H1 (cell line): ENCODE results near the gene AGPAT3. TPM values are rescaled to one million over a fixed set of nuclear protein-coding genes. Genes with fewer than 3 reads are reported as not detected.

ENCODE experiments used
- CTCF ChIA-PET: fragments of 300-600 bp; sonication (Branson Sonifier 250); formaldehyde crosslinking; loops from one replicate; lab custom pipeline; 2021; ENCODE audit not compliant: partially characterized antibody; lab: Charles Lee
- POLR2A ChIA-PET: fragments of 300-600 bp; sonication (Branson Sonifier 250); formaldehyde crosslinking; loops from one replicate; lab custom pipeline; 2021; ENCODE audit warnings: inconsistent platforms; ENCODE audit not compliant: partially characterized antibody; lab: Charles Lee
- DNase-seq, 2 experiments: peaks; one replicate each; pipeline versions ENCODE4 v3.0.0 to v3.0.0-alpha.2; 2010 to 2022; ENCODE audit warnings: low spot score in 2 of 2, low read depth in 1 of 2, mixed read lengths in 1 of 2
- FAIRE-seq: peaks from 2 replicates; lab custom pipeline; 2011; peaks lifted over from hg19 to GRCh38; lab: Jason Lieb, UNC
- H2AFZ ChIP-seq: 2 replicates; pipeline ENCODE4 v1.8.1; 2012; ENCODE audit warnings: low read length, inconsistent platforms
- H2AK5ac ChIP-seq: 2 replicates; pipeline ENCODE4 v1.6.1; 2013; ENCODE audit warnings: low read depth, low read length
- H2BK120ac ChIP-seq: replicated peaks from 2 replicates; pipeline ENCODE3; 2013; ENCODE audit warnings: low read depth, low read length, inconsistent platforms
- H2BK12ac ChIP-seq: 2 replicates; pipeline ENCODE4 v1.6.1; 2013; ENCODE audit warnings: low read depth, low read length
- H2BK15ac ChIP-seq: 2 replicates; pipeline ENCODE4 v1.6.1; 2013; ENCODE audit warnings: low read length
- H2BK20ac ChIP-seq: 2 replicates; pipeline ENCODE4 v1.6.1; 2013; ENCODE audit warnings: low read length
- H2BK5ac ChIP-seq: 2 replicates; pipeline ENCODE4 v1.6.1; 2013; ENCODE audit warnings: low read depth, low read length
- H3K14ac ChIP-seq: 2 replicates; pipeline ENCODE4 v1.6.1; 2013; ENCODE audit warnings: inconsistent platforms; ENCODE audit not compliant: insufficient read length
- H3K18ac ChIP-seq: 2 replicates; pipeline ENCODE4 v1.6.1; 2013; ENCODE audit warnings: low read length; ENCODE audit errors: extremely low read depth
- H3K23ac ChIP-seq: 2 replicates; pipeline ENCODE4 v1.6.1; 2013; ENCODE audit warnings: inconsistent platforms; ENCODE audit not compliant: insufficient read length
- H3K23me2 ChIP-seq: 2 replicates; pipeline ENCODE4 v1.6.1; 2013; ENCODE audit warnings: low read depth, low read length
- H3K27ac ChIP-seq: 2 replicates; pipeline ENCODE4 v1.6.1; 2011; ENCODE audit warnings: low read depth, low read length, inconsistent platforms
- H3K27me3 ChIP-seq, 4 experiments: replicated peaks in 1 of 4; 1 replicate in 1 of 4; 2 replicates in 3 of 4; pipeline versions ENCODE4 v1.6.1 to v1.8.1; 2011 to 2013; ENCODE audit warnings: low read length in 3 of 4, mild to moderate bottlenecking in 3 of 4, inconsistent platforms in 2 of 4, mixed read lengths in 2 of 4, moderate library complexity in 1 of 4; ENCODE audit not compliant: control insufficient read depth in 3 of 4, insufficient read depth in 3 of 4; ENCODE audit errors: extremely low read depth in 1 of 4
- H3K36me3 ChIP-seq, 4 experiments: 2 replicates each; pipeline versions ENCODE4 v1.6.1 to v1.8.1; 2011 to 2013; ENCODE audit warnings: mild to moderate bottlenecking in 4 of 4, low read length in 3 of 4, moderate library complexity in 2 of 4, control low read depth in 1 of 4, inconsistent platforms in 1 of 4; ENCODE audit not compliant: insufficient read depth in 4 of 4, control insufficient read depth in 2 of 4
- H3K4ac ChIP-seq: replicated peaks from 2 replicates; pipeline ENCODE3; 2013; ENCODE audit warnings: low read length, low read depth, mixed read lengths, inconsistent platforms; ENCODE audit not compliant: insufficient read length
- H3K4me1 ChIP-seq, 4 experiments: replicated peaks in 1 of 4; 1 replicate in 1 of 4; 2 replicates in 3 of 4; pipeline versions ENCODE4 v1.6.1 to v1.8.1; 2011 to 2013; ENCODE audit warnings: low read length in 3 of 4, inconsistent platforms in 2 of 4, mixed read lengths in 1 of 4; ENCODE audit not compliant: insufficient read depth in 4 of 4, control insufficient read depth in 3 of 4
- H3K4me2 ChIP-seq, 2 experiments: 2 replicates each; pipeline versions ENCODE4 v1.6.1 to v1.8.1; 2011 to 2013; ENCODE audit warnings: low read depth in 2 of 2, low read length in 2 of 2, control low read depth in 1 of 2, inconsistent platforms in 1 of 2, mild to moderate bottlenecking in 1 of 2; ENCODE audit not compliant: insufficient read depth in 1 of 2
- H3K4me3 ChIP-seq, 4 experiments: fragments of 200-600, 300-600 bp in 1 of 4; sonication (generic), shearing (Covaris generic), sonication (Bioruptor Twin) in 1 of 4; 2 replicates each; pipeline versions ENCODE4 v1.5.1 to v1.8.1; 2011 to 2016; ENCODE audit warnings: low read length in 4 of 4, low read depth in 3 of 4, control low read depth in 2 of 4, inconsistent platforms in 2 of 4, mild to moderate bottlenecking in 2 of 4, mixed read lengths in 1 of 4, moderate library complexity in 1 of 4; ENCODE audit not compliant: insufficient read depth in 2 of 4; ENCODE audit errors: extremely low read depth in 1 of 4
- H3K56ac ChIP-seq: replicated peaks from 2 replicates; pipeline ENCODE3; 2013; ENCODE audit warnings: low read depth, mild to moderate bottlenecking, mixed read lengths, low read length, inconsistent platforms; ENCODE audit not compliant: insufficient read length
- H3K79me1 ChIP-seq: 2 replicates; pipeline ENCODE4 v1.6.1; 2013; ENCODE audit warnings: low read depth, low read length, control low read depth
- H3K79me2 ChIP-seq, 2 experiments: 2 replicates each; pipeline versions ENCODE4 v1.6.1 to v1.8.1; 2012 to 2013; ENCODE audit warnings: low read length in 2 of 2, mild to moderate bottlenecking in 2 of 2, inconsistent platforms in 1 of 2; ENCODE audit not compliant: insufficient read depth in 2 of 2, control insufficient read depth in 1 of 2
- H3K9ac ChIP-seq, 4 experiments: replicated peaks in 1 of 4; 1 replicate in 1 of 4; 2 replicates in 3 of 4; pipeline versions ENCODE4 v1.6.1 to v1.8.1; 2011 to 2013; ENCODE audit warnings: low read depth in 3 of 4, low read length in 3 of 4, control low read depth in 2 of 4, mild to moderate bottlenecking in 2 of 4, moderate library complexity in 2 of 4, inconsistent platforms in 1 of 4; ENCODE audit errors: extremely low read depth in 1 of 4
- H3K9me3 ChIP-seq, 2 experiments: 2 replicates each; pipeline versions ENCODE4 v1.6.1 to v1.8.1; 2012 to 2013; ENCODE audit warnings: mild to moderate bottlenecking in 2 of 2, moderate library complexity in 2 of 2, control low read depth in 1 of 2, inconsistent platforms in 1 of 2, low read depth in 1 of 2, low read length in 1 of 2, mixed read lengths in 1 of 2; ENCODE audit not compliant: insufficient read depth in 2 of 2
- H4K20me1 ChIP-seq, 2 experiments: replicated peaks in 1 of 2; 2 replicates each; pipeline versions ENCODE3 to v1.8.1; 2011 to 2013; ENCODE audit warnings: inconsistent platforms in 2 of 2, low read length in 2 of 2, mild to moderate bottlenecking in 1 of 2; ENCODE audit not compliant: insufficient read depth in 2 of 2, control insufficient read depth in 1 of 2
- H4K5ac ChIP-seq: 2 replicates; pipeline ENCODE4 v1.6.1; 2013; ENCODE audit warnings: low read length, low read depth, mixed read lengths, inconsistent platforms; ENCODE audit not compliant: insufficient read length
- H4K8ac ChIP-seq: 2 replicates; pipeline ENCODE4 v1.8.0; 2013; ENCODE audit warnings: mild to moderate bottlenecking, moderate library complexity, low read length, inconsistent platforms; ENCODE audit not compliant: insufficient read depth; ENCODE audit errors: extremely low read depth
- H4K91ac ChIP-seq: replicated peaks from 2 replicates; pipeline ENCODE3; 2013; ENCODE audit warnings: low read length, mixed read lengths, inconsistent platforms; ENCODE audit not compliant: insufficient read length
- WGBS, 2 experiments: shearing (Covaris generic) in 1 of 2; methylation state at CpG; one replicate each; pipeline versions ENCODE4 v1.1.6 to v1.1.7; 2013 to 2015; ENCODE audit warnings: low lambda C conversion rate in 2 of 2, mixed read lengths in 2 of 2, inconsistent platforms in 1 of 2, low coverage in 1 of 2, missing lambda C conversion rate in 1 of 2; ENCODE audit not compliant: insufficient replicate concordance in 2 of 2, insufficient coverage in 1 of 2, insufficient read length in 1 of 2; ENCODE audit errors: extremely low coverage in 1 of 2, missing lambda C conversion rate in 1 of 2; 5-methylcytosine and 5-hydroxymethylcytosine counted together
- polyA plus RNA-seq, 7 experiments: library from polyadenylated mRNA; depleted of rRNA in 3 of 7; stranded (reverse) in 5 of 7; unstranded in 2 of 7; fragments of >200 nt in 5 of 7; fragments of 200-250 nt in 2 of 7; gene quantifications; 1 replicate in 5 of 7; 2 replicates in 1 of 7; 4 replicates in 1 of 7; pipeline versions ENCODE4 v1.2.1 to v1.2.3, GENCODE V29; 2011 to 2013; ENCODE audit warnings: missing spikeins in 2 of 7, mixed read lengths in 2 of 7
- total RNA-seq: library from RNA; stranded (reverse); fragmentation: NEBNext Ultra II Directional; extraction: Animal tissue kit (Norgen Biotek cat#: 25700); gene quantifications from 2 replicates; pipeline ENCODE4 v1.2.1, GENCODE V29; 2021

The AGPAT3 gene
- total and polyA plus RNA-seq, 2 of the 8 experiments (the other 6 are each of a cell fraction or from before 2014, with no cell fraction given): 5.8 to 7.3 TPM

DNA sequence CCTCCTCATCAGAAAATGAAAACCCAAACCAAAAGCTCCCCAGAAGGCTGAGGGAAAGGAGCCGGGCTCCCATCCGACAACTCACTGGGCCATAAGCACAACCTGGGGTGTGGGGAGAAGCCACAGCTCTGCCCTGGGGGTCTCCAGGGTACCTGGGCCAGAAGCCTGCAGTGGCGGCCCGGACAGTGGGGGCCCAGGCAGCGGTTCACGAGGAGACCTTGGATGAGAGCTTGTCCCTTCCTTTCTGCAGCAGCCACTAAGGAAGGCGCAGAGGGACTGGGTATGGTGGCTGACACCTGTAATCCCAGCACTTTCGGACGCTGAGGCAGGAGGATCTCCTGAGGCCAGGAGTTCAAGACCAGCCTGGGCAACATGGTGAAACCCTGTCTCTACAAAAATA is 129.6 kb downstream of the AGPAT3 start:
- Histone ChIP-seq H2BK5ac (no peak overlapping the region), H3K56ac (no peak overlapping the region), H3K4ac (no peak overlapping the region), H2AFZ (no peak overlapping the region), H2BK120ac (no peak overlapping the region), H3K4me3 (no peak overlapping the region), H3K4me1 (no peaks in the 10 kb centered on the region; a peak in 1 of 7 replicates), H2BK20ac (no peak overlapping the region), H3K79me2 (no peaks in the 10 kb centered on the region), H3K9me3 (no peaks in the 10 kb centered on the region), H2AK5ac (no peak overlapping the region), H3K79me1 (no peaks in the 10 kb centered on the region), H3K27me3 (no peaks in the 10 kb centered on the region), H3K23me2 (no peaks in the 10 kb centered on the region), H4K5ac (no peak overlapping the region), H2BK15ac (no peak overlapping the region), H4K20me1 (no peaks in the 10 kb centered on the region), H4K91ac (no peak overlapping the region), H2BK12ac (no peak overlapping the region), H3K9ac (no peak overlapping the region), H4K8ac (no peak overlapping the region; the same call in 1 of the 2 replicates), H3K27ac (no peak overlapping the region), H3K18ac (no peak overlapping the region), H3K4me2 (no peak overlapping the region), H3K36me3 (no peaks in the 10 kb centered on the region), H3K14ac (no peak overlapping the region), H3K23ac (no peak overlapping the region)
- DNase-seq (no peak), FAIRE-seq (no peak)
- ChIA-PET CTCF (interaction anchor here (1.0 to 1.6 kb wide), 3 partner anchors 9 to 53 kb away, joined by 3 to 7 read pairs (median 3); no protein-coding TSS in a partner anchor), POLR2A (interaction anchor here (0.6 to 1.6 kb wide), 2 partner anchors 10 to 19 kb away, joined by 5 to 6 read pairs; no protein-coding TSS in a partner anchor)
- 90% methylated on average over 7 of the region's 9 CpGs; no CpG with 5 or more reads in 1 of the 2 experiments for WGBS, 2 experiments
